Tibial nerve (tissue), 3 donors: ENCODE data around the gene GART.

ENCODE experiments used
- CTCF ChIP-seq, 5 experiments: fragments of 200-600 bp in 3 of 5; fragments of 450-650 bp in 2 of 5; sonication (generic) in 3 of 5; IDR thresholded peaks; one replicate each; pipeline ENCODE4 v1.5.1; 2016 to 2019; ENCODE audit warnings: antibody characterized with exemption in 5 of 5, mild to moderate bottlenecking in 3 of 5, moderate library complexity in 2 of 5
- POLR2A ChIP-seq, 2 donors: fragments of 450-650 bp; IDR thresholded peaks; one replicate each; pipeline ENCODE4 v1.6.1; 2017; ENCODE audit warnings: antibody characterized with exemption in 2 of 2, mild to moderate bottlenecking in 2 of 2, moderate library complexity in 2 of 2

GRCh38 chr21:33569991-33570390 lies 28.1 kb upstream of the GART start:
- TF ChIP-seq CTCF (IDR thresholded peaks at IDR 0.05) (no peak), POLR2A (IDR thresholded peaks at IDR 0.05) (no peak)
